GM23338 (cell line): ENCODE data around the gene UBXN2A. TPM values are rescaled to one million over a fixed set of nuclear protein-coding genes. Genes with fewer than 3 reads are reported as not detected.
"Not testable (repeated sequence)": the region's sequence is repeated elsewhere in the genome, so short reads cannot be mapped to it uniquely, and the experiment has no call there.

ENCODE experiments used
- ATAC-seq: fragments of 200-7000 bp; cut with Tn5 transposase; 3 replicates; pipeline ENCODE4 v1.9.1; 2020
- DNase-seq: peaks from one replicate; pipeline ENCODE4 v3.0.0-alpha.2; 2015; ENCODE audit warnings: low spot score
- H2AFZ ChIP-seq: fragments of 200-600 bp; sonication (generic); 2 replicates; pipeline ENCODE4 v1.8.0; 2016; ENCODE audit warnings: antibody characterized with exemption, mild to moderate bottlenecking, moderate library complexity
- H3F3A ChIP-seq: fragments of 200-600 bp; sonication (generic); replicated peaks from 2 replicates; pipeline ENCODE4 v1.8.0; 2017; ENCODE audit warnings: antibody characterized with exemption, mixed run types, low read depth
- H3K27ac ChIP-seq: fragments of 200-600 bp; sonication (generic); 2 replicates; pipeline ENCODE4 v1.6.1; 2016; ENCODE audit warnings: low read depth
- H3K27me3 ChIP-seq: fragments of 200-600 bp; sonication (generic); 2 replicates; pipeline ENCODE4 v1.8.0; 2016; ENCODE audit warnings: mild to moderate bottlenecking, mixed run types, moderate library complexity; ENCODE audit not compliant: insufficient read depth
- H3K36me3 ChIP-seq: fragments of 200-600 bp; sonication (generic); 2 replicates; pipeline ENCODE4 v1.8.0; 2016; ENCODE audit warnings: mild to moderate bottlenecking; ENCODE audit not compliant: insufficient read depth
- H3K4me1 ChIP-seq: fragments of 200-600 bp; sonication (generic); 2 replicates; pipeline ENCODE4 v1.8.0; 2016; ENCODE audit warnings: mild to moderate bottlenecking, moderate library complexity; ENCODE audit not compliant: insufficient read depth
- H3K4me2 ChIP-seq: fragments of 200-600 bp; sonication (generic); 2 replicates; pipeline ENCODE4 v1.7.1; 2017; ENCODE audit warnings: mixed run types
- H3K4me3 ChIP-seq: fragments of 200-600 bp; sonication (generic); 2 replicates; pipeline ENCODE4 v1.6.1; 2016; ENCODE audit warnings: mixed run types
- H3K79me2 ChIP-seq: fragments of 200-600 bp; sonication (generic); replicated peaks from 2 replicates; pipeline ENCODE4 v1.8.0; 2017; ENCODE audit warnings: mild to moderate bottlenecking; ENCODE audit not compliant: insufficient read depth
- H3K9me2 ChIP-seq: fragments of 200-600 bp; sonication (generic); 2 replicates; pipeline ENCODE4 v1.8.0; 2017; ENCODE audit not compliant: insufficient read depth
- H4K20me1 ChIP-seq: fragments of 200-600 bp; sonication (generic); replicated peaks from 2 replicates; pipeline ENCODE4 v1.8.0; 2017; ENCODE audit warnings: mild to moderate bottlenecking; ENCODE audit not compliant: insufficient read depth
- H3K27ac Mint-ChIP-seq: 2 replicates; pipeline ENCODE4 v1.8.0; 2020; ENCODE audit warnings: inconsistent platforms, mild to moderate bottlenecking, moderate library complexity, mixed read lengths
- H3K27me3 Mint-ChIP-seq: 3 replicates; pipeline ENCODE4 v1.8.0; 2022; ENCODE audit warnings: low read depth, mild to moderate bottlenecking, moderate library complexity, mixed read lengths, inconsistent platforms; ENCODE audit not compliant: insufficient read depth, poor library complexity
- H3K36me3 Mint-ChIP-seq: 3 replicates; pipeline ENCODE4 v1.8.0; 2021; ENCODE audit warnings: low read depth, mild to moderate bottlenecking, inconsistent platforms, moderate library complexity, mixed read lengths
- H3K4me1 Mint-ChIP-seq: 3 replicates; pipeline ENCODE4 v1.8.0; 2020; ENCODE audit warnings: mild to moderate bottlenecking, inconsistent platforms, mixed read lengths
- H3K4me3 Mint-ChIP-seq: 3 replicates; pipeline ENCODE4 v1.8.0; 2021; ENCODE audit warnings: moderate library complexity, mild to moderate bottlenecking, inconsistent platforms, mixed read lengths
- H3K9me3 Mint-ChIP-seq: 3 replicates; pipeline ENCODE4 v1.8.0; 2020; ENCODE audit warnings: moderate library complexity, mild to moderate bottlenecking, inconsistent platforms, mixed read lengths
- CREB1 ChIP-seq: fragments of 250-450 bp; sonication (Bioruptor Pico); IDR thresholded peaks from 2 replicates; pipeline ENCODE4 v1.5.0; 2020; ENCODE audit warnings: low read depth, mild to moderate bottlenecking, moderate library complexity
- EZH2phosphoT487 ChIP-seq: fragments of 200-600 bp; sonication (generic); IDR thresholded peaks from one replicate; pipeline ENCODE4 v1.8.1; 2018; ENCODE audit warnings: antibody characterized with exemption; ENCODE audit not compliant: unreplicated experiment
- NANOG ChIP-seq: IDR thresholded peaks from 2 replicates; pipeline ENCODE4 v1.6.1; 2016; ENCODE audit warnings: antibody characterized with exemption, borderline replicate concordance
- POLR2AphosphoS5 ChIP-seq: IDR thresholded peaks from 2 replicates; pipeline ENCODE4 v1.6.1; 2016; ENCODE audit warnings: antibody characterized with exemption, low read depth
- REST ChIP-seq: IDR thresholded peaks from one replicate; pipeline ENCODE4 v1.6.1; 2018; ENCODE audit warnings: antibody characterized with exemption; ENCODE audit not compliant: unreplicated experiment
- STAT1 ChIP-seq: IDR thresholded peaks from one replicate; pipeline ENCODE4 v1.6.1; 2016; ENCODE audit warnings: antibody characterized with exemption; ENCODE audit not compliant: unreplicated experiment
- ZNF114 ChIP-seq: fragments of 250-450 bp; sonication (Bioruptor Pico); IDR thresholded peaks from 2 replicates; pipeline ENCODE4 v1.5.0; 2020; ENCODE audit warnings: mild to moderate bottlenecking, moderate library complexity
- ZNF331 ChIP-seq: fragments of 250-450 bp; sonication (Bioruptor Pico); IDR thresholded peaks from 2 replicates; pipeline ENCODE4 v1.5.0; 2020; ENCODE audit warnings: low read depth, mild to moderate bottlenecking, moderate library complexity
- polyA plus RNA-seq: library from polyadenylated mRNA; unstranded; fragments of >200 nt; fragmentation: Nextera tagmentation; extraction: Ambion mirVana; gene quantifications from 2 replicates; pipeline ENCODE4 v1.2.1, GENCODE V29; 2016
- total RNA-seq: library from RNA; depleted of rRNA; stranded (reverse); fragments of >200 nt; shearing (Covaris generic); gene quantifications from 2 replicates; pipeline ENCODE4 v1.2.3, GENCODE V29; 2014

The UBXN2A gene
- total and polyA plus RNA-seq, 2 experiments from 2014 or later: 11.5 to 12.1 TPM

- Mint-ChIP-seq H3K4me1 (peaks cover 18% of the 10 kb centered on the region), H3K4me3 (no peak overlapping the region), H3K27me3 (peaks cover 4% of the 10 kb centered on the region), H3K27ac (no peak overlapping the region), H3K36me3 (peaks cover 10% of the 10 kb centered on the region; the same call in 2 of the 3 replicates), H3K9me3 (no peaks in the 10 kb centered on the region)
- Histone ChIP-seq H3F3A (no peaks in the 10 kb centered on the region), H4K20me1 (peaks cover 3% of the 10 kb centered on the region), H3K4me2 (no peak overlapping the region), H3K36me3 (no peaks in the 10 kb centered on the region), H3K9me2 (no peaks in the 10 kb centered on the region), H3K4me1 (0 out of 2 replicates have a peak, but pooled peaks cover 5% of the 10 kb centered on the region), H3K27me3 (no peaks in the 10 kb centered on the region; the same call in 1 of the 2 replicates), H3K79me2 (peaks cover 85% of the 10 kb centered on the region), H2AFZ (no peak overlapping the region), H3K4me3 (no peak overlapping the region), H3K27ac (no peak overlapping the region)
- ATAC-seq: no peak
- no peak for TF ChIP-seq CREB1 (CRISPR knock-in tag)
- TF ChIP-seq REST: no peak
- DNase-seq: no peak
These were observed 4.7 kb downstream of the UBXN2A start for GRCh38 chr2:23944976-23945375.

- Mint-ChIP-seq H3K4me3 (no peak overlapping the region), H3K27me3 (peaks cover 4% of the 10 kb centered on the region), H3K27ac (no peak overlapping the region), H3K36me3 (peaks cover 10% of the 10 kb centered on the region; the same call in 2 of the 3 replicates), H3K4me1 (peaks cover 8% of the 10 kb centered on the region), H3K9me3 (no peaks in the 10 kb centered on the region)
- peaks cover 87% of the 10 kb centered on the region for H3K79me2 ChIP-seq
- H3K27me3 ChIP-seq: no peaks in the 10 kb centered on the region
- H3K36me3 ChIP-seq: no peaks in the 10 kb centered on the region
- no peaks in the 10 kb centered on the region for H3K4me1 ChIP-seq
- TF ChIP-seq EZH2phosphoT487: no peak
- TF ChIP-seq ZNF331: no peak
- TF ChIP-seq ZNF114 (CRISPR knock-in tag): no peak
- TF ChIP-seq NANOG: no peak
- TF ChIP-seq REST: no peak
- TF ChIP-seq STAT1: no peak
- no peak for TF ChIP-seq POLR2AphosphoS5
- no peak overlapping the region for H2AFZ ChIP-seq
- H4K20me1 ChIP-seq: no peaks in the 10 kb centered on the region; the same call in none of the 2 replicates
- H3F3A ChIP-seq: no peaks in the 10 kb centered on the region; the same call in 1 of the 2 replicates
- DNase-seq (no peak), ATAC-seq (no peak)
- H3K27ac ChIP-seq: no peak overlapping the region
- H3K9me2 ChIP-seq: no peaks in the 10 kb centered on the region
- H3K4me3 ChIP-seq: no peak overlapping the region
- no peak overlapping the region for H3K4me2 ChIP-seq
These were observed 7.1 kb downstream of the UBXN2A start for GRCh38 chr2:23947350-23947749.

GRCh38 chr2:23952558-23952957, 12.3 kb downstream of the UBXN2A start:
- DNase-seq, H3K27me3 ChIP-seq, ATAC-seq, H3K9me3 Mint-ChIP-seq, H3K27me3 Mint-ChIP-seq, H3K4me3 ChIP-seq, H3K36me3 Mint-ChIP-seq, H4K20me1 ChIP-seq, H3K9me2 ChIP-seq, H3K27ac ChIP-seq, H3K4me2 ChIP-seq, H2AFZ ChIP-seq, H3K36me3 ChIP-seq, H3K27ac Mint-ChIP-seq, H3K4me1 ChIP-seq, H3K4me3 Mint-ChIP-seq, H3F3A ChIP-seq, H3K4me1 Mint-ChIP-seq: not testable (repeated sequence)
- peaks cover 79% of the 10 kb centered on the region for H3K79me2 ChIP-seq
